T-helper 1 cell (primary cell): Measurements from ENCODE around the gene DNAJC15.

Source experiments
- DNase-seq, 5 donors: peaks; one replicate each; pipeline ENCODE4 v3.0.0-alpha.2; 2012 to 2020

DNAJC15 gene

DNA sequence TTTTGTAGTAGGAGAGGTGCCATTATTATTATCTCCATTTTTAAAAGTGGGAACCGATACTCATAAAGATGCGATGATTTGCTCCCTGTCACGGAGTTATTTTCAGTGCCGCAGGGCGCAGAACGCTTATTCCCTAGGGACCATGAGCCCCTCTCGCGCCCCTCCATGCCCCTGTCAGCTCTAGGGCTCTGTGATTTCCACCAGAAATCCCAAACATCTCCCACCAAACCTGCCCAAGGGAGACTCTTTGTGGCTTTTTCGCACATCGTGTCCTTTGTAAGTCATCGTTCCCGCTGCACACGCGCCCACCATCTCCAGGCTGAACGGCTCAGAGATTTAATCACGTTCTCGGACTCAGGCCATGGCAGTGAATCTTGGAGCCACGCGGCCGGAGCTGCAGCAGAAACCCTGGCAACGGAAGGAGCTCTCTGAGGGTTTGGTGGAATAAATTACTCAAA, 105.1 kb downstream of the DNAJC15 start:
- DNase-seq, result no peak

- DNase-seq, result no peak
These were observed 105.7 kb downstream of the DNAJC15 start for GRCh38 chr13:43129066-43129465.

- no peak for DNase-seq
These were observed 106.2 kb downstream of the DNAJC15 start for GRCh38 chr13:43129511-43130110.

- DNase-seq, result no peak
These were observed 108.9 kb downstream of the DNAJC15 start for GRCh38 chr13:43132257-43132656.

DNA sequence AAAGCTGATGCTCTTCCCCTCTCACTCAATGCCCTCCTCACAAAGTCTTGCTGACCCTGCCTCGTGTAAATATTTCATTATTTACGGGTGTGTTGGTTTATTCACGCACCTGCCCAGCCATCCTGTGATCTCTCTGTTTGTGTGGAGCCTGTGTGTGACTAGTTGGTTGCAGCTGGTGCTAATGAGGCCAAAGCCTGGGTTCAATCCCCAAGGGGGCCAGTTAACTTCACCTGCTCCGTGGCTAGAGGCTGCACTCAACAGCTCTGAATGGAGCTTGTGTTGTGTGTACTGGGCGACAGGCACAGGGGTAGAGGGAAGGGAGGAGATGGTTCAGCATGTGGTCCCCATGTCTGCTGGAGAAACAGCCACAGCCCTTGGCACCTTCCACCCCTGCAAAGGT, 109.5 kb downstream of the DNAJC15 start:
- DNase-seq, result no peak

DNA sequence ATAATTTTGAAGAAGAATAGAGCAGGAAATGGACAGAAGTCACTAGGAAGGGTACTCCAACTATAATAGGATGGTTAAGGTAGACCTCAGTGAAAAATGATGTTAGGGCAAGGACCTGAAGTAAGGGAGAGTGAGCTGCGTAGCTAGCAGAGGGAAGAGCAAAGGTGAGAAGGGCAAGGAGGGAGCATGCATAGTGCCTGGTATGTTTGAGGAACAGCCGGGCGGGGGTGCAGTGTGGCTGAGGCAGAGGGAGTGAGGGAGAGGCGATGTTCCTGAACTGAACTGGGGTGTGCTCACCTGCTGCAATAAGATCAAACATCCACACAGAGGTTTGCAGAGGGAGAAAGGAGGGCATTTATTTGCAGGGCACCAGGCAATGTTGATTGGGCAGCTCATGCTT, 110.4 kb downstream of the DNAJC15 start:
- DNase-seq, result no peak

DNA sequence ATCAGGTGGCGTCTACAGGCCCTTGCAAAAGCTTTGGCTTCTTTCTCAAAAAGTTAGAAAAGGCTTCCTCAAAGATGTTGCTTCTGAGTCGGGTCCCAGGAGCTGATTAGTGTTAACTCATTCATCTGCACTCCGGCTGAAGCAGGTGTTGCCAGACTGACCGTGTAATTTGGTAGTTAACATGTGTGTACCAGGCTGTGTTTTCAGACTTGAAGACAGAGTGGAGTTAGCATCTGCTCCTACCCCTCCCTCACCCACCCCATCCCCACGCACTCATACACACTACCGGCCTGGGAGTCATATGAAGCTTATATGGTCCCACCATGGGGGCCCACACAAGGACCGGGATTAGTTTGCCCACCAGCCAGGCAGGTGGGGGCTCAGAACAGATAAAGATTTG, 111.5 kb downstream of the DNAJC15 start:
- no peak for DNase-seq

- DNase-seq, result no peak
These were observed 112.1 kb downstream of the DNAJC15 start for GRCh38 chr13:43135516-43135915.

DNA sequence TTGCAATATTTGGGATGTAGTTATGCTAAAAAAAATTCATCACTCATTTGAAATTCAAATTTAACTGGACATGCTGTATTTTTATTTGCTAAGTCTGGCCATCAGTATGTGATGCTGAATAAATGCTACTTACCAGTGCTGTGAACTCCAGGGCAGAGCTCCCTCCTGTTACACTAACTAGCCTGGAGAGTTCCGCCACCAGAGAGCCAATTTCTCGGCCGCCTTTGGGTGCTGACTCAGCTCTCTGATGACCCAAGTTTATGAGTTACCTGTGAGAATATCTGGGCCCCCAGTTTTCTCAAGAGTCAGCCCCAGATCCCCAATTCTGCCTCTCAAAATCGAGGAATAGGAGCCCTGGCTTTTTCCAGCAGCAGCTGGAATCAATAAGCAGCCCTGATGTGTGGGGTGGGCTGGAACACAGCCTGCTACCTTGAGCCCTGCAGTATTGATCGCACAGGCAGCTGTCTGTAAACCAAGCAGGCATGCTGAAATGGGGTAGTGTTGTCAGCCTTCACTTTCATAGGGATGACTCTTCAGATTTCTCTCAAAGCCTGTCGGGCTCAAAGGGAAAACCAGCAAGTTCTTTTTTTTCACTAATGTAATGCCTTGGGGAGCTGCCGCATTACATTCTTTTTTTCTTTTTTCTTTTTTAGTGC, 113.7 kb downstream of the DNAJC15 start:
- no peak for DNase-seq

GRCh38 chr13:43139211-43139610, 115.8 kb downstream of the DNAJC15 start:
- DNase-seq, result no peak

DNA sequence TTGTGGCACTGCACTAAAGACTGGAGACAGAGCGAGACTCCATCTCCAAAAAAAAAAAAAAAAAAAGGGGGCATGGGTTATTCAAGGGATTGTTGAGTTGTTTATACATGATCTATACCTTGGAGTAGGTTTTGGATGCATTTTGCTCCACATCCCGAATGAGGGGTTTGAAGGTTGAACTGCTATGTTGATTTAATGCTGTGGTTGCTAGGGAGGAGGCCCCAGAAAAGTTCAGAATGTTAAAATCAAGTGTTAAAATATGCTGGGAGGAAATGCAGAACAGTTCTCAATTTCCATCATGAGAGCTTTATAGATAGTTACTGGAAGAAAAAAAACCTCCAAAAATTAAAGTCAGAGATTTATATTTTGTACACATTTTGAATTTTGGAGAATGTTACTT, 116.5 kb downstream of the DNAJC15 start:
- DNase-seq, result no peak

- no peak for DNase-seq
These were observed 117.6 kb downstream of the DNAJC15 start for GRCh38 chr13:43140985-43141384.

GRCh38 chr13:43141685-43142084, 118.3 kb downstream of the DNAJC15 start:
- no peak for DNase-seq

DNA sequence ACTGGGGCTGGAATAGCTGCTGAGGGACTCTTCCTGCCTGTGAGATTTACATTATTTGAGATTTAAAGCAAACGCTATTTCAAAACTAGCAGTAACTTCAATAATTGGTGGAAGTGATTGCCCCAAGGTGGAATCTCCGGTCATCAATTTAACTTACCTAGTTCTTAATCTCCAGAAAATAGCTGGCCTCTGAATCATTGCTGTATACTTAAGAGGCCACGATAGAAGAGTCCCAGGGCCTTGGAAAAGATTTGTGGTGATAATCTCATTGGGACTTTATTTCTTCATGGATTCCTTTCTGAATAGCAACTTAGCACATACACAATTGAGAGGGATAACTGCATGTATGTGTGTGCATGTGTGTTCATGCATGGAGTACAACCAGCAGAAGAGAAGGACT, 120.2 kb downstream of the DNAJC15 start:
- no peak for DNase-seq

GRCh38 chr13:43145534-43146196, 122.3 kb downstream of the DNAJC15 start:
- DNase-seq, result no peak

DNA sequence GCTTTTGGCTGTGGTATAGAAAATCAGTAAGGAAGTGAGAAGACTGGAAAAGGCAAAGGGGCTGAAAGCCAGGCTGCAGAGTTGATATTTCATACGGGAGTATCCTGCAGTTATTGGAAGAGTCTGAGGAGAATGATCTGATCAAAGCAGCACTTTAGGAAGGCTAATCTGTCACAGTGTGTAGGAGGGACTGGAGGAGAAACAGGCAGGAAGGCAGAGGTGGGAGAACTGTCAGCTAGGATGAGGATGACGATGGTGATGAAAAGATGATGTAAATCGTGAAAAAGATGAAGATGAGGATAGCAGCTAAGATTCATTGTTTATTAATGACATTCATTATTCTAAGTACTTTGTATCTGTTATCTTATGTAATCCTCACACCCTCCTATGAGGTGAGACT, 123.0 kb downstream of the DNAJC15 start:
- DNase-seq, result no peak

DNA sequence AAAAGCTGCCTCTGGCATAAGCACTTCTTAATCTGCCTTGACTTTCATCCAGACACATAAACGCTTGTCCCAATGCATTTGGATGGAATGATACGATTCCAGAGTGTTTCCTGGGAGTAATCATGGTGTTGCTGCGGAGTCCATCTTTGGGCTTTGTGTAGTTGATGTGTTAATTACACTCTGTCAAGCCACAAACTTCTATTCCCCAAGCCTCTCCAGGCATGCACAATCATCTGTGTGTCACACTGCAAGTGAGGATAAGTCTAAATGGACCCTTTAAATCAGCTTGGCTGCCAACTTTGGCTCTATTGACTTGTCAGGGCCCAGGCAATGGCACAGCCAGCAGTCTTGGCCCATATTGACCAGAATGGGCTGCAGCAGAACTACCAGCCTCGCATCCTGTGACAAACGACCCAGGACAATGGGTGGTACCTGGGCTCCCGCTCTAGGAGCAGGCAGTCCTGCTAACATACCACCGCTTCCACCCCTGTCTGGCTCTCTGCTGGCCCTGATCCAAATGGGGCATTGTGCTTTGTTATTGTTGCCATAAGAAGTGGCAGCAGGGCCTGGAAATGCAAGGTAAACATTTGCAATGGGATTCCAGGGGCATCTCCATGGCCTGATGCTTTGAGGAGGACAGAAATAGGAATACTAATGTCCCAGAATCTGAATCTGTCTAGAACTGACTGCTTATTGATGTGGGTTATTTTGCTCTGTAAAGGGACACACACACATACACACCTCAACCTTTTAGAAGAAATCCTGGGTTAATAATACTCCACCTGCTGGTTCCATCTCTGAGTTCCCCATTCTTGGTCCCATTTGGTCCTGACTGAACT, 127.2 kb downstream of the DNAJC15 start:
- no peak for DNase-seq

GRCh38 chr13:43153436-43154090, 130.2 kb downstream of the DNAJC15 start:
- DNase-seq, result no peak

- no peak for DNase-seq
These were observed 130.8 kb downstream of the DNAJC15 start for GRCh38 chr13:43154156-43154651.

- DNase-seq, result no peak
These were observed 131.5 kb downstream of the DNAJC15 start for GRCh38 chr13:43154839-43155238.

DNA sequence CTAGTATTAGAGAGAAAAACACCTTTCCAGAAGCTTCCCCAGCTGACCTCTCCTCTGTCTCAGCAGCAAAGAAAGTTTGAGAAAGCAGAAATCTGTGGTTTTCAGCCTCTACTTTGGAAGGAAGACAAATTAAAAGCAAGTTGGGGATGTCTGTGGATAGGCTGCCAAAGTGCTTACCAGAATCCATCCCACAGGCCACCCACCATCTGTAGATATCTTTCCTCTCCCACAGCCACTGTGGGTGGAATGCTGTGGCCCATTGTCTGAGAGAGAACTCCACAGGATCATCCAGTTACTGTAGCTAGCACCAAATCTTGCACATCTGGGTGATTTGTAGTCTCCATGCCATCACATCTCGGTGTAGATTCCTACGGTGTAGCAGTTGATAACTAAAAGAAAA, 133.5 kb downstream of the DNAJC15 start:
- no peak for DNase-seq

DNA sequence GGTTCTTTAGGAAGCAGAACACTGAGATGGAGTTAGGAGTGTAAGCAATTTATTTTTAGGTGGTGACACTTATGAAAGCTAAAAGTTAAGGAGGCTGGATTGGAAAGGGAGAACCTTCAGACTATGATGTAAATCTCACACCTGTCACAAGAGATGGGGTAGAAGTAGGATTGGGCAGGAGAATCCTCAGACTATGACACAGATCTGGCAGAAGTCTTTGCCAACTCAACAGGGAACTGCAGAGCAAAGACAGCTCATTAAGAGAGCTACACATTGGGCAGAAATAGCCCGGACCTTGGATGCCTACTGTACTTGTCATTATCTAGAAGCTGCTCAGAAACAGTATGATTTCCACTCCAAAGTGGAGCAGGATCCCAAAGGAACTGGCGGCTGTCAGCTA, 134.4 kb downstream of the DNAJC15 start:
- DNase-seq, result no peak

DNA sequence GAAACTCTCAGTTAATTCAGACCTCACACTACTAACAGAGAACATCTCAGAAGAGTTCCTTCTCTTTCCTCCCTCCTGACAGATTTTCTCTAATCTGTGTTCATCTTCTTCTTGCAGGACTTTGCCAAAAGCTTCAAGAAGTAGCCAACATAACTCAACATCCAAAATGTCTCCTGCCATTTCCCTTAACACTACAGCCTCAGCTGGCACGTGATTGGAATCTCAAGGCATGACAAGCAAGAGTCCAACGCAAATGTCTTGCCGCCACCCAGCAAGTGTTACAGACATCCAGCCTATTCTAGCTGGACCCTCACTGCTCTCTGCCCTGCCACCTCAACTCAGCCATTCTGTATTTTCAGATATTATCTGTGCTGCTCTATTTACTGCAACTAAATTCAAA, 135.1 kb downstream of the DNAJC15 start:
- no peak for DNase-seq
